Inferior parietal cortex (tissue), 1 donor: ENCODE results near the gene IGFBP4.

Experiments used
- DNase-seq: peaks from one replicate; pipeline ENCODE4 v3.0.0-alpha.2; 2016; ENCODE audit errors: extremely low spot score

IGFBP4 gene

DNA sequence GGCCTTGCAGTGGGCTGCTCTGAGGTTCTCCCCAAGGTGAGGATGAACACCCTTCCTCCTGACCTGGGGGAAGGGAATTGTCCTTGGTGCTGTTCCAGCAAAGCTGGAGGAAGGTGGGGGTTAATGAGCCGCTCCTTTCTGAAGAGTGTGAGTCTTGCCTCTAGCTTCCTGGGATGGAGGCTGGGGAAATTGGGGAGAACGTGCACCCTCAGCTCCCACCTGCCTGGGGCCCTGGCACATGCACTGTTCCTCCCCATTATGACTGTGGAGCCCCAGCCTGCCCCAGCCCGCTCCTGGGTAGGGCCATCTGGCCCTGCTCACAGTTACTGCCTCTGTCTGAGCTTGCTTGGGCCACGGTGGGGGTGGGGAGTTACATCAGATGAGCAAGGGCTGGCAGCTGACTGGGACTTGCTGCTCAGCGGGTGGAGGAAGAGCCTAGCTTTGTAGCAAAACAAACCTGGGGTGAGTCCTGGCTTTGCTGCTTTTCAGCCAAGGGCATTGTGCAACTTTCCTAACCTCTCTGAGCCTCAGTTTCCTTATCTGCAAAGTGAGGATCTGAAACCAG lies 47.1 kb downstream of the IGFBP4 start:
- peak; percentile 43 for DNase-seq

DNA sequence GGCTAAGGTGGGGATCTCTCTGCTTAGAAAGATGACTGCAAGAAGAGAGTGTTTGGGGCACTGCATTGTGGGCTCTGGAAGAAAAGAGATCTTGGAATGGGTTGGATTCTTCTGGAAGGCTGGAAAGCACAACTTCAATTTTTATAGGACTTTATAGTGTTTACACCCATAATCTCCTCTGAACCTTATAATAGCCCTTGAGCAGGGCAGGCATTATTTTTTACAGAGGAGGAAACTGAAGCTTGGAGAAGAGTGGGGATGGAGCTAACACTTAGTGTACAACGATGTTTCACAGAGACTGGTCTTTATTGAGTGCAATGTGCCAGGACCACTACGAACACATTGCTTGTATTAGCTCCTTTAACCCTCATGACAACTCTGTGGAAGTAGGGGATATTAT lies 47.7 kb downstream of the IGFBP4 start:
- no peak for DNase-seq

DNA sequence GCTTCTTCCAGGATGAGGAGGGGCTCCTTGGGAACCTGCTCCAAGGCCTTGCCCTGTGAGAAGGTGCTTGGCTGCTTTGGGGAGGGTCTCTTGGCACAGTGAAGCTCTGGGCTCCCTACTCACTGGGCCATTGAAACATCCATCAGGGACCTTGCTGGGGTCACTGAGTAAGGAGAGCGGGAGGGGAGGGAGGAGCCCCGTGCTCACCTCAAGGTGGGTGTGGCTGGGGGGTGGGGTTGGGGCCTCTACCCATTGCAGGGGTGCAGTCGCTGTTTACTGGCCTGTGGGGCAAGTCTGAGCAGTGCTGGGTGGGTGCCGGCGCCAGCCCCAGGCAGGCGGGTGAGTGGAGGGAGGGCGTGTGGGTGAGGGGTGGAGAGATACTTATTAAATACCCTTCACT lies 48.2 kb downstream of the IGFBP4 start:
- DNase-seq = no peak

DNA sequence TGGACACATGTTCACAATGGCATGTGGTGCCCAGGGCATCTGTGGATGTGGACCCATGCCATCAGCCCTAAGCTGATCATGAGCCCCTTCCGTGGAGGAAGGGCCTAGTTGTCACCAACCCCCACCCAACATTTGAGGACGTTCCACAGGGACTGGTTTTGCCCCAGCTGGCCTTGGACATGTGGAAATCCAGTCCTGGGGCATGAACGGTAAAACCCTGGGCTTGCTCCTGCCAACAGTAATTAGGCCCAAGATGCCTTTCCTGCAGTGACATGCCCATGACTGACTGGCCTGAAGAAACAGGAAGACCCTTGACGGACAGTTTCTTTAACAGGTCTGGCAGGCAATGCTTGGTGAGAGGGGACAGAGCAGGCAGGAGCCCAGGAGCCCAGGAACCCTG lies 50.4 kb downstream of the IGFBP4 start:
- DNase-seq = no peak

DNA sequence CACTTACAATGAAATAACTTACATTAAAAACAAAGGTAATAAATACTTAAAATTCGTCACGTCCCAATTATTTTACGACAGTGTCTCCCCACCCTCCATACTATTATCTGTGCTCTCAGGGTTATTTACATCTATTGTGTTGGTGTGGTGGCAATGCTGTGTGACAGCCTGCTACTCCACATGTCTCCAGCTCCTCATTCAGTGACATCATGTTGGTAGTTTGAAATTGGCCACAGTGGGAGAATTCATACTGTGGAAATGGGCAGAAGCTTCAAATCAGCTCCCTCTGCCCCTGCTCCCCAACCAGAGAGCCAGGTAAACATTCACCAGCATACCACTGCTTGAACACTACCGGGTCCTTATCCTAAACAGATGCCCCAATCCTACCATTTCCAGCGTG lies 51.9 kb downstream of the IGFBP4 start:
- no peak for DNase-seq

DNA sequence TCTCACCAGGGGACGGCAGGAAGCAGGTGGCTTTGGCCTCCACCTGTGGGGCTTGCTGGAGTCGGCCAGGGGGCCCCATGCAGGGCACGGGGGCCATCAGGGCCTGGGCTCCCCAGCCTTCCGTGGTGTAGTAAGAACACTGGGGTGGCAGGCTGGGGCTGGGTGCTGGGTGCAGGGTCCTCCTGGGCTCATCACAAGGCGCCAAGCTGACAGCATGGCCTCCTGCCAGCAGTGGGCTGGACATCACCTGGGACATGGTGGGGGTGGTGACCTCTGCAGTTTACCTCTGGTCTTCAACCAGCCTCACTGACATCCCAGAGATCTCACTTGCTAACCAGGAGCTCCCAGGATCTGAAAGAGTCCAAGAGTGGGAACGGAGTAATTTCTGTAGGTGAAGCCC lies 52.9 kb downstream of the IGFBP4 start:
- DNase-seq = no peak

DNA sequence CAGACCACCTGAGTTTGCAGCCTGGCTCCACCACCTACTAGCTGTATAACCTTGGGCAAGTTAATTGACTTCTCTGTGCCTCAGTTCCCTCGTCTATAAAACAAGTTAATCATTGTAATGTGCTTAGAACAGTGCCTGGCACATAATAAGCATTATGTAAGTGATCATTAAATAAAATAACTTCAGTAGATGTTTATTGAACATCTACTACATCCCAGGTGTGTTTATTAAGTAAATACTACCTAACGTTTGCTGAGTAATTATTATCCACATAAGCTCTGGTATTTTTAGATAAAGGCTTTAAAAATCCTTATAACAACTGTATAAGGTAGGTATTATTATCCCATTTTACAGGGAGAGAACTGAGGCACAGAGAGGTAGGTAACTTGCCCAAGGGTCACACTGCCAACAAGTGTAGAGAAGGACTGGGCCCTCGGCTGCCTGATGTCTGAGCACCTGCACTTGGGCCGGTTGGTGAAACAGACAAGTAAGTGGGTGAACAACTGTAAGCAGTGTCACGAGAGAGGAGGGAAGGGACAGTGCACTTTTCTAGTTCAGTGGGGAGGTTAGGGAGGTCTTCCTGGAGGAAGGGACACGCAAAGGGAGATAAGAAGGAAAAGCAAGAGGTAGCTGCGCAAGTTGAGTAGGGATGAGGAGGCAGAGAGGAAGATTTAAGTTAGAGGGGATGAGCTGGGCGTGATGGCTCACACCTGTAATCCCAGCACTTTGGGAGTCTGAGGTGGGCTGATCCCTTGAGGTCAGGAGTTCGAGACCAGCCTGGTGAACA lies 53.6 kb downstream of the IGFBP4 start:
- no peak for DNase-seq

DNA sequence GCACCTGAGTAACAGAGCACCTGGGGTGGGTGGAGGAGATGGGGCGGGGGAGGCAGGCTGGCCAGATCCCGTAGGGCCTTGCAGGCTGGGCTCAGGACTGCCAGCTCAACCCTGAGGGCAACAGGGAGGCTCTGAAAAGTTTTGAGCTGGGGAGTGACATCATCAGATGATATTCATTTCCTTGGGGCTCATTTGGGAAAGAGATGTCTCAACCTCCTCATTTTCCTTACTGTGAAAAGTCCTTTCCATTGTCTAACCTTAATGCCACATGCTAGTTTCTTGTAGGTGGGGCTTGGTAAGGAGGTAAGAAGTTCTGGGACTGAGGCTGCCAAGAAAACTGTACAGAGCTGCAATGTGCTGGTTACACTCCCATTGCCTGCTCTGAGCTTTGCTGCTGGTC lies 54.4 kb downstream of the IGFBP4 start:
- DNase-seq = no peak

DNA sequence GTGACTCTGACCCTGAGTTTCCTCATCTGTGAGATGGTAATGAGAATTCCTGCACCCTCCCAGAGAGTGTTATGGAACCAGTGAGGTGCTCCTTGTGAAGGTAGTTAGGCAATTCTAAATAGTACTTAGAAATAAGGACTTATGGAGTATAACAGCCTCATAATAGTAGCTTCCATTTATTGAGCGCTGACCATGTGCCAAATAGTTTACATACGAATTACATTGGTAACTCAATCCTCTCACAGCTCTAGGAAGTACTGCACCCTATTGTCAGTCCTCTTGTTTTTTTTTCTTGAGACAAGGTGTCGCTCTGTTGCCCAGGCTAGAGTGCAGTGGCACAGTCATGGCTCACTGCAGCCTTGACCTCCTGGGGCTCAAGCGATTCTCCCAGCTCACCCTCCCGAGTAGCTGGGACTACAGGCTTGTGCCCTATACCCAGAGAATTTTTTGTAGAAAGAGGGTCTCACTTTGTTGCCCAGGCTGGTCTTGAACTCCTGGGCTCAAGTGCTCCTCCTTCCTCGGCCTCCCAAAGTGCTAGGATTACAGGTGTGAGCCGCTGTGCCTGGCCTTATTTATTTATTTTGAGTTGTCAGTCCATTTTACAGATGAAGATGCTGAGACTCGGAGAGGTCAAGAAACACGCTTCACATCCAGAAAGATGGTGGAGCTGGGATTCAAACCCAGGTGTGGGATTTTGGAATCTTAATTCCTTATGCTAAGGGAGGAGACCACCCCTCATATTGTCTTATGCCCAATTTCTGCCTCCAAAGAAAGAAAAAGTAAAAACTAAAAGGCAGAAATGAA lies 55.2 kb downstream of the IGFBP4 start:
- DNase-seq = no peak

DNA sequence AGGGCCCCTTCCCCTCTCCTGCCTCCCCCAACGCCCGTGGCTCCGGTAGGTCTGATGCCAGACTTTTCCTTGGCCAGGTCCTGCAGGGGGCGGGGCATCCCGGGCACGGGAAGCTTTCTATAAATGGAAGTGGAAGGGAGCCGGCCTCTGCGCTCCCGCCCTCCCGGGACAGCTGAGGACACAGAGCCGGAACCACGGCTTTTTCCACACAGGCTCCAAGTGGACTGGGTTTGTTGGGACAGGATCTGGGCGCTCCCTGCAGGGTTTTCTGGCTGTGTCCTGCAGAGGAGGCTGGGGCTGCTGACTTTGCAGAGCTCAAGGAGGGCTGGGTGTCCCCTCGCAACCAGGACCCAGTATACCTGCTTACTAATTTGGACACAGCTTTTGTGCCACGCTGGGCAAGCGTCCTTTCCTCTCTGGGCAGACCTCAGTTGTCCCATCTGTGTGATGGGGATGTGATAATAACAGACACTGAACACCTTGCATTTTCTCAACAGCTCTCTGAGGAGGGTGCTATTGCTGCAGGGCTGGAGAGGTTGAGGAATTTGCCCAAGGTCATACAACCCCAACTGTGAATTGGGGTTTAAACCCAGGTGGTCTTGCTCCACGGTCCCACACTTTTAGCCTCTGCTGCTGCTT lies 56.4 kb downstream of the IGFBP4 start:
- DNase-seq = no peak

DNA sequence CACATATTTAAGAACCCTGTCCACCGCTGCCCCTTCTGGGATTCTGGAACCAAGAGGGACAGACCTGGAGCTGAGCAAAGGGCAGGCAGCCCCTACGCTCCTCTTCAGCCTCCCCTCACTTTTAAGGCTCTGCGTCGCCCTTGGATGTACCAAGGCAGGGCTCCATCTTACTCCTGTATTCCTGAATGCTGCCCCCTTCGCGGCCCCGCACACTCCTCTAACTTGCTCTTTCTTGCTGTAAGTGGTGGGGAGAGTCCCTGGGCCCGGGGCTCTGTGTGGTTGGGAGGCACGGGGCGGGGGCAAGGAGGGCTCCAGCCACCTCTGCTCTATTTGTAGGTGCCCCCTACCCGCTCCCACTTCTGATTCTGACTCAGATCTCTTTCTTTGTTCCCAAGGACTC lies 56.9 kb downstream of the IGFBP4 start:
- no peak for DNase-seq

DNA sequence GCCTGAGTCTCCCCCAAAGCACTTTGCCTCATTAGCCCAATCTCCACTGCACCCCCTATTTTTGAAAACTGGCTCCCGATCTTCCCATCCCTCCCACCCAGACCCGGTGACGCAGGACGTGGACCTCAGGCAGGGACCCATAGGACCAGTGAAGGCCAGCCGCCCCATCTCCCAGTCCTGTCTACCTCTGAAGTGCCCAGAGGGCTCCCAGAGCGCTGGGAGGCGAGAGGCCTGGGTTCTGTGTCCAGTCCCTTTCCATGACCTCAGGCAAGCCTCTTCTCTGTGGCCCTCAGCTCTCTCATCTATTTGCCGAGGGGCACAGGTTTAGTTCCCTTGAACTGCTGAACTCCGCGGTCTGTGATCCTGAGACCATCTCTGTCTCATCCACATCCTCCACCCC lies 57.5 kb downstream of the IGFBP4 start:
- no peak for DNase-seq

DNA sequence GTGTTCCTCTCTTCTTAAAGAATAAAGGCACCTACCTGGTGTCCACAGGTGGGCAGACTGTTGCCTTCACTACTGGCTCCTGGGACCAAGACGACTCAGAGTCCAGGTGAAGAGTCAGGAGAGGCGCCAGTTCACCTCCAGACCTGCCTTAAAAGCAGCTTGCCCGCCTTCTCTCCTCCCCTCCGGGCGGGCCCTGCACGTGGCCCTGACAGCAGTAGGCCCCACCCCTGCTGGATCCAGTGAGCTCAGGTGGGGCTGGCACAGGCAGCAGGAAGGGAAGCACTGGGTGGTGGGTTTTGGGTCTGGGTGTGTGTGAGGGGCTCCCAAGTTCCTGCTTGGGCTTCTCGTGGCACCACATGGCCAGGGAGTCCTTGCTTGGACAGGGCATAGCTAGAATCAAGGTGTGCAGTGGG lies 58.3 kb downstream of the IGFBP4 start, which contains the start of gene TNS4:
TSS of gene TNS4 (minus strand) at position 125 of the 413 bp plus-strand sequence. CDS start 5,198 bp downstream, outside the sequence.
- DNase-seq = no peak

DNA sequence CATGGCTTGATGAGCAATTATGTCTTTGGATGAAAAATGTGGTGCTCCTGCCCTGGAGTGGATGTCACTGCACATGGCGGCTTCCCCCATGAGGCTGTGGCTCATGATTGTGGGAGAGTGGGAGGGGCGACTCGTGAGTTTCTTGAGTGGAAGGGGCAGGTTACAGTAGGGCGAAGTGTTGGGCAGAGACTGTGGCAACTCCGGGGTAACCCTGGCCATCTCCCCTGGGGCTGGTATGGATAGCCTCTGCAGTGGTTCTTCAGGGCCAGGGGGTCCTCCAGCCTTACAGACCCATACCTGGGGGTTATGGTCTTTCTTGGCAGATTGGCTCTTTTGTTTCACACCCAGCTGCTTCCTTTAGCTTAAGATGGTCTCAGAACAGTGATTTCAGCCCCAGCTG lies 59.5 kb downstream of the IGFBP4 start:
- DNase-seq = no peak

DNA sequence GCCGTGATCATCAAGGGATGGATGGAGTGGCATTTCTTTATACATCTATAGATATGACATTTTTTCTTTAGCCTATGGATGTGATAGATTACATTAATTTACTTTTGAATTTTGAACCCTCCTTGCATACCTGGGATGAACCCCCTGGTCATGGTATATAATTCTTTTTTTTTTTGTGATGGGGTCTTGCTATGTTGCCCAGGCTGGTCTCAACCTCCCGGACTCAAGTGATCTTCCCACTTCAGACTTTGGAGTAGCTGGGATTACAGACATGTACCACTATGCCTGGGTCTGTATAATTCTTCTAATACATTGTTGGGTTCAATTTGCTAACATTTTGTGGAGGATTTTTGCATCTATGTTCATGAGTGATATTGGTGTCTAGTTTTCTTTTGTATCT lies 59.9 kb downstream of the IGFBP4 start:
- no peak for DNase-seq

DNA sequence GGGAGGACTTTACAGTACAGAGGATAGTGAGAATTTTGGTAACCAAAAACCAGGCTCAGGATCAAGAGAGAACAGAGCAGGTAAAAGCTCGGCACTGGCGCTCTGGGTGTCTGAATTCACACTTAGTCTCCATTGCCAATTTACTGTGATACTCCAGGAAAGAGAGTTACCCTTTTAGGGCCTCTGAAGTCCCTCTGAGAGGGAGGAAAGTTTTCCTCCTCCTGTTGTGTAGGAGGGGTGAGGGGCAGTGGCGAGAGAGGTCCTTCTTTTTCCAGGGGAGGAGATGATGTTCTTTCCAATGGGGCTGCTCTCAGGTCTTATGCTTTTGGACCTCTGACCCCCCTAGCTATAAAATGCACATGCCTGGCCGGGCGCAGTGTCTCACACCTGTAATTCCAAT lies 63.5 kb downstream of the IGFBP4 start:
- DNase-seq = no peak
